ENCODE results near the gene CNTNAP4. TPM values are rescaled to one million over a fixed set of nuclear protein-coding genes. Genes with fewer than 3 reads are reported as not detected.

CNTNAP4 gene
- not detected in 2 replicates for total RNA-seq

GRCh38 chr16:76276745-76277438 is at the start of gene CNTNAP4:
Gene CNTNAP4 (plus strand): TSS chr16:76277401. CDS start chr16:76277663, 262 bp downstream.
- Mint-ChIP-seq H3K27me3 (ENCODE audit: insufficient read depth) (peaks cover 2% of the 10 kb centered on the region), H3K4me1 (ENCODE audit: low read depth) (no peaks in the 10 kb centered on the region), H3K27ac (no peak within 1 kb of the TSS), H3K4me3 (no peak within 1 kb of the TSS), H3K36me3 (ENCODE audit: low read depth) (no peaks in the 10 kb centered on the region), H3K9me3 (peaks cover 7% of the 10 kb centered on the region)
- DNase-seq (ENCODE audit: low spot score), result no peak
- intact Hi-C loops (cut with micrococcal nuclease), result no loop called here

- H3K27me3 Mint-ChIP-seq (ENCODE audit: insufficient read depth), result no peaks in the 10 kb centered on the region
- no peak for DNase-seq (ENCODE audit: low spot score)
- no peak overlapping the region for H3K27ac Mint-ChIP-seq
- H3K36me3 Mint-ChIP-seq (ENCODE audit: low read depth), result no peaks in the 10 kb centered on the region
- no peak overlapping the region for H3K4me3 Mint-ChIP-seq
- H3K4me1 Mint-ChIP-seq (ENCODE audit: low read depth), result no peaks in the 10 kb centered on the region
- peaks cover 4% of the 10 kb centered on the region for H3K9me3 Mint-ChIP-seq
- intact Hi-C loops (cut with micrococcal nuclease), result no loop called here
Observed at GRCh38 chr16:76228546-76229146, 48.6 kb upstream of the CNTNAP4 start.

- no peak overlapping the region for H3K27ac Mint-ChIP-seq
- no peak for DNase-seq (ENCODE audit: low spot score)
- peaks cover 4% of the 10 kb centered on the region for H3K9me3 Mint-ChIP-seq
- H3K36me3 Mint-ChIP-seq (ENCODE audit: low read depth), result no peaks in the 10 kb centered on the region
- H3K27me3 Mint-ChIP-seq (ENCODE audit: insufficient read depth), result no peaks in the 10 kb centered on the region
- intact Hi-C loops (cut with micrococcal nuclease), result no loop called here
- H3K4me1 Mint-ChIP-seq (ENCODE audit: low read depth), result no peaks in the 10 kb centered on the region
- no peak overlapping the region for H3K4me3 Mint-ChIP-seq
Observed at GRCh38 chr16:76232704-76233103, 44.5 kb upstream of the CNTNAP4 start.

- H3K9me3 Mint-ChIP-seq, result peaks cover 4% of the 10 kb centered on the region
- no peaks in the 10 kb centered on the region for H3K36me3 Mint-ChIP-seq (ENCODE audit: low read depth)
- no peak overlapping the region for H3K4me3 Mint-ChIP-seq
- intact Hi-C loops (cut with micrococcal nuclease), result no loop called here
- H3K4me1 Mint-ChIP-seq (ENCODE audit: low read depth), result no peaks in the 10 kb centered on the region
- no peak overlapping the region for H3K27ac Mint-ChIP-seq
- no peak for DNase-seq (ENCODE audit: low spot score)
- H3K27me3 Mint-ChIP-seq (ENCODE audit: insufficient read depth), result no peaks in the 10 kb centered on the region
Observed at GRCh38 chr16:76235025-76235424, 42.2 kb upstream of the CNTNAP4 start.

GRCh38 chr16:76235426-76235825 is 41.8 kb upstream of the CNTNAP4 start:
- DNase-seq (ENCODE audit: low spot score), result no peak
- no peaks in the 10 kb centered on the region for H3K4me1 Mint-ChIP-seq (ENCODE audit: low read depth)
- H3K4me3 Mint-ChIP-seq, result no peak overlapping the region
- intact Hi-C loops (cut with micrococcal nuclease), result no loop called here
- H3K9me3 Mint-ChIP-seq, result peaks cover 4% of the 10 kb centered on the region
- no peak overlapping the region for H3K27ac Mint-ChIP-seq
- no peaks in the 10 kb centered on the region for H3K36me3 Mint-ChIP-seq (ENCODE audit: low read depth)
- H3K27me3 Mint-ChIP-seq (ENCODE audit: insufficient read depth), result no peaks in the 10 kb centered on the region

GRCh38 chr16:76237471-76237870 is 39.7 kb upstream of the CNTNAP4 start:
- Mint-ChIP-seq H3K4me1 (ENCODE audit: low read depth) (no peaks in the 10 kb centered on the region), H3K36me3 (ENCODE audit: low read depth) (no peaks in the 10 kb centered on the region), H3K4me3 (no peak overlapping the region), H3K27ac (no peak overlapping the region), H3K9me3 (no peaks in the 10 kb centered on the region), H3K27me3 (ENCODE audit: insufficient read depth) (no peaks in the 10 kb centered on the region)
- DNase-seq (ENCODE audit: low spot score), result no peak
- intact Hi-C loops (cut with micrococcal nuclease), result no loop called here

GRCh38 chr16:76241755-76242154 is 35.4 kb upstream of the CNTNAP4 start:
- no peak for DNase-seq (ENCODE audit: low spot score)
- H3K4me1 Mint-ChIP-seq (ENCODE audit: low read depth), result no peaks in the 10 kb centered on the region
- intact Hi-C loops (cut with micrococcal nuclease), result no loop called here
- H3K27ac Mint-ChIP-seq, result no peak overlapping the region
- no peaks in the 10 kb centered on the region for H3K36me3 Mint-ChIP-seq (ENCODE audit: low read depth)
- no peaks in the 10 kb centered on the region for H3K9me3 Mint-ChIP-seq
- H3K27me3 Mint-ChIP-seq (ENCODE audit: insufficient read depth), result no peaks in the 10 kb centered on the region
- no peak overlapping the region for H3K4me3 Mint-ChIP-seq

- Mint-ChIP-seq H3K9me3 (peaks cover 6% of the 10 kb centered on the region), H3K4me1 (ENCODE audit: low read depth) (no peaks in the 10 kb centered on the region), H3K27ac (no peak overlapping the region), H3K36me3 (ENCODE audit: low read depth) (no peaks in the 10 kb centered on the region), H3K4me3 (no peak overlapping the region), H3K27me3 (ENCODE audit: insufficient read depth) (no peaks in the 10 kb centered on the region)
- no peak for DNase-seq (ENCODE audit: low spot score)
- intact Hi-C loops (cut with micrococcal nuclease), result no loop called here
Observed at GRCh38 chr16:76243620-76244019, 33.6 kb upstream of the CNTNAP4 start.

GRCh38 chr16:76246587-76246986 is 30.6 kb upstream of the CNTNAP4 start:
- Mint-ChIP-seq H3K4me1 (ENCODE audit: low read depth) (no peaks in the 10 kb centered on the region), H3K27ac (no peak overlapping the region), H3K9me3 (peaks cover 6% of the 10 kb centered on the region), H3K4me3 (no peak overlapping the region), H3K36me3 (ENCODE audit: low read depth) (no peaks in the 10 kb centered on the region), H3K27me3 (ENCODE audit: insufficient read depth) (no peaks in the 10 kb centered on the region)
- intact Hi-C loops (cut with micrococcal nuclease), result no loop called here
- no peak for DNase-seq (ENCODE audit: low spot score)

- no peak for DNase-seq (ENCODE audit: low spot score)
- Mint-ChIP-seq H3K4me3 (no peak overlapping the region), H3K27me3 (ENCODE audit: insufficient read depth) (no peaks in the 10 kb centered on the region), H3K4me1 (ENCODE audit: low read depth) (no peaks in the 10 kb centered on the region), H3K9me3 (peaks cover 8% of the 10 kb centered on the region), H3K27ac (no peak overlapping the region), H3K36me3 (ENCODE audit: low read depth) (no peaks in the 10 kb centered on the region)
- intact Hi-C loops (cut with micrococcal nuclease), result no loop called here
Observed at GRCh38 chr16:76265434-76266045, 11.7 kb upstream of the CNTNAP4 start.

GRCh38 chr16:76268824-76269223 is 8.4 kb upstream of the CNTNAP4 start:
- H3K9me3 Mint-ChIP-seq, result peaks cover 19% of the 10 kb centered on the region
- no peaks in the 10 kb centered on the region for H3K4me1 Mint-ChIP-seq (ENCODE audit: low read depth)
- DNase-seq (ENCODE audit: low spot score), result no peak
- no peaks in the 10 kb centered on the region for H3K27me3 Mint-ChIP-seq (ENCODE audit: insufficient read depth)
- H3K4me3 Mint-ChIP-seq, result no peak overlapping the region
- H3K27ac Mint-ChIP-seq, result no peak overlapping the region
- intact Hi-C loops (cut with micrococcal nuclease), result no loop called here
- H3K36me3 Mint-ChIP-seq (ENCODE audit: low read depth), result no peaks in the 10 kb centered on the region

- Mint-ChIP-seq H3K27ac (no peak overlapping the region), H3K4me3 (no peak overlapping the region), H3K4me1 (ENCODE audit: low read depth) (no peaks in the 10 kb centered on the region), H3K36me3 (ENCODE audit: low read depth) (no peaks in the 10 kb centered on the region), H3K9me3 (peaks cover 4% of the 10 kb centered on the region), H3K27me3 (ENCODE audit: insufficient read depth) (peaks cover 2% of the 10 kb centered on the region)
- intact Hi-C loops (cut with micrococcal nuclease), result no loop called here
- DNase-seq (ENCODE audit: low spot score), result no peak
Observed at GRCh38 chr16:76277460-76278030, 344 bp downstream of the CNTNAP4 start.

GRCh38 chr16:76278086-76278485 is 885 bp downstream of the CNTNAP4 start:
- Mint-ChIP-seq H3K36me3 (ENCODE audit: low read depth) (no peaks in the 10 kb centered on the region), H3K27me3 (ENCODE audit: insufficient read depth) (peaks cover 2% of the 10 kb centered on the region), H3K9me3 (peaks cover 4% of the 10 kb centered on the region), H3K4me3 (no peak overlapping the region), H3K27ac (no peak overlapping the region), H3K4me1 (ENCODE audit: low read depth) (no peaks in the 10 kb centered on the region)
- intact Hi-C loops (cut with micrococcal nuclease), result no loop called here
- DNase-seq (ENCODE audit: low spot score), result no peak

Measured in activated T-helper 1 cell treated with anti-CD3 and anti-CD28 coated beads, Interleukin-12 subunit alpha, Interleukin-12 subunit beta, Interleukin-2, Interleukin-4 antibody, amounts not matched to agents 30 ng/mL and 10 ng/mL and 1 ng/mL, durations not matched to agents 14 hours and 24 hours and 36 hours (primary cell).